Keratinocyte (primary cell): ENCODE data around the gene SNX11. TPM values are rescaled to one million over a fixed set of nuclear protein-coding genes. Genes with fewer than 3 reads are reported as not detected.

Experiments used
- DNase-seq: peaks from one replicate; pipeline ENCODE4 v3.0.0-alpha.2; 2011; ENCODE audit warnings: low read depth, missing footprints, low spot score
- FAIRE-seq: peaks from 2 replicates; lab custom pipeline; 2011; peaks lifted over from hg19 to GRCh38; lab: Jason Lieb, UNC
- H2AFZ ChIP-seq: 2 replicates; pipeline ENCODE4 v1.6.0; 2012; ENCODE audit warnings: low read length, control low read depth, inconsistent platforms; ENCODE audit not compliant: control insufficient read depth
- H3K27ac ChIP-seq: 2 replicates; pipeline ENCODE4 v1.5.1; 2011; ENCODE audit warnings: low read length; ENCODE audit not compliant: control insufficient read depth, insufficient read depth
- H3K27me3 ChIP-seq: 3 replicates; pipeline ENCODE4 v1.6.0; 2011; ENCODE audit warnings: low read length; ENCODE audit not compliant: control insufficient read depth, insufficient read depth; ENCODE audit errors: extremely low read depth
- H3K36me3 ChIP-seq, 2 experiments: 2 replicates in 1 of 2; 3 replicates in 1 of 2; pipeline ENCODE4 v1.5.1; 2011; ENCODE audit warnings: low read length in 2 of 2, mild to moderate bottlenecking in 1 of 2; ENCODE audit not compliant: control insufficient read depth in 2 of 2, insufficient read depth in 2 of 2; ENCODE audit errors: extremely low read depth in 1 of 2
- H3K4me1 ChIP-seq: 3 replicates; pipeline ENCODE4 v1.5.1; 2011; ENCODE audit warnings: low read length; ENCODE audit not compliant: control insufficient read depth, insufficient read depth; ENCODE audit errors: extremely low read depth
- H3K4me2 ChIP-seq: 3 replicates; pipeline ENCODE4 v1.6.0; 2011; ENCODE audit warnings: low read depth, low read length; ENCODE audit not compliant: control insufficient read depth, insufficient read depth; ENCODE audit errors: extremely low read depth
- H3K4me3 ChIP-seq, 3 experiments: fragments of 200-600 bp in 1 of 3; sonication (generic) in 1 of 3; 2 replicates in 2 of 3; 3 replicates in 1 of 3; pipeline ENCODE4 v1.5.1; 2011 to 2016; ENCODE audit warnings: low read length in 3 of 3, mild to moderate bottlenecking in 3 of 3, control low read depth in 2 of 3, inconsistent platforms in 1 of 3, low read depth in 1 of 3, mixed read lengths in 1 of 3, mixed run types in 1 of 3, moderate library complexity in 1 of 3; ENCODE audit not compliant: control insufficient read depth in 2 of 3, insufficient read depth in 2 of 3; ENCODE audit errors: extremely low read depth in 1 of 3
- H3K79me2 ChIP-seq: 2 replicates; pipeline ENCODE4 v1.6.0; 2012; ENCODE audit warnings: low read length; ENCODE audit not compliant: control insufficient read depth, insufficient read depth
- H3K9ac ChIP-seq: 3 replicates; pipeline ENCODE4 v1.6.0; 2011; ENCODE audit warnings: low read length; ENCODE audit not compliant: control insufficient read depth, insufficient read depth; ENCODE audit errors: extremely low read depth
- H3K9me1 ChIP-seq: 3 replicates; pipeline ENCODE4 v1.6.0; 2011; ENCODE audit warnings: low read length; ENCODE audit not compliant: control insufficient read depth, insufficient read depth; ENCODE audit errors: extremely low read depth
- H3K9me3 ChIP-seq: 2 replicates; pipeline ENCODE4 v1.5.1; 2012; ENCODE audit warnings: low read depth, low read length; ENCODE audit not compliant: control insufficient read depth
- H4K20me1 ChIP-seq: 3 replicates; pipeline ENCODE4 v1.6.0; 2011; ENCODE audit warnings: low read length; ENCODE audit not compliant: control insufficient read depth, insufficient read depth; ENCODE audit errors: extremely low read depth
- CTCF ChIP-seq, 3 experiments: IDR thresholded peaks in 1 of 3; conservative IDR thresholded peaks in 1 of 3; optimal IDR thresholded peaks in 1 of 3; 2 replicates in 2 of 3; 3 replicates in 1 of 3; pipeline versions ENCODE3 to v1.5.1; 2011; ENCODE audit warnings: low read length in 3 of 3, mild to moderate bottlenecking in 3 of 3, moderate library complexity in 2 of 3, control low read depth in 1 of 3, inconsistent platforms in 1 of 3; ENCODE audit not compliant: insufficient read depth in 2 of 3; ENCODE audit errors: extremely low read depth in 1 of 3
- EZH2 ChIP-seq: IDR thresholded peaks from one replicate; pipeline ENCODE4 v1.6.1; 2012; ENCODE audit warnings: inconsistent platforms, mild to moderate bottlenecking, low read length, moderate library complexity
- dilution Hi-C: fragments of 300-500 bp; cut with MboI; formaldehyde crosslinking; loops from one replicate; pipeline ENCODE4 v1.7.0; 2020; ENCODE audit warnings: low sequenced_read_pairs; ENCODE audit not compliant: extremely low pct_ligation_motif_present
- polyA plus RNA-seq, 5 experiments: library from polyadenylated mRNA; depleted of rRNA in 3 of 5; stranded (reverse) in 3 of 5; stranded (forward) in 1 of 5; unstranded in 1 of 5; fragments of >200 nt; gene quantifications; 1 replicate in 1 of 5; 2 replicates in 3 of 5; 3 replicates in 1 of 5; pipeline versions ENCODE4 v1.2.1 to v1.2.3, GENCODE V29; 2011 to 2012; ENCODE audit warnings: missing spikeins in 2 of 5, low read depth in 1 of 5, low replicate concordance in 1 of 5

Gene SNX11
- polyA plus RNA-seq, 1 donor (not counting 4 experiments of a cell fraction or from before 2014, with no cell fraction given): 21.0 TPM

GRCh38 chr17:48100160-48100559 is 7.4 kb upstream of the SNX11 start:
- Histone ChIP-seq H3K9me3 (no peaks in the 10 kb centered on the region), H4K20me1 (no peaks in the 10 kb centered on the region), H2AFZ (peak overlapping the region; percentile 87), H3K9me1 (no peaks in the 10 kb centered on the region), H3K27ac (peak overlapping the region; percentile 78), H3K36me3 (no peaks in the 10 kb centered on the region), H3K4me2 (peak overlapping the region; percentile 93), H3K4me1 (peaks cover 18% of the 10 kb centered on the region), H3K27me3 (no peaks in the 10 kb centered on the region), H3K4me3 (peak overlapping the region; percentile 88 to 97 (median 96)), H3K79me2 (peaks cover 58% of the 10 kb centered on the region), H3K9ac (peak overlapping the region; percentile 80)
- TF ChIP-seq CTCF (optimal IDR thresholded peaks at IDR 0.05 in 1 of 3, IDR thresholded peaks at IDR 0.05 in 1 of 3, conservative IDR thresholded peaks at IDR 0.05 in 1 of 3; ENCODE audit: extremely low read depth in 1 of 3, insufficient read depth in 2 of 3, low read length in 3 of 3): no peak
- no peak for TF ChIP-seq EZH2
- dilution Hi-C loops: no loop called here
- DNase-seq: no peak
- FAIRE-seq: no peak

- Histone ChIP-seq H3K27me3 (no peaks in the 10 kb centered on the region), H2AFZ (peak overlapping the region; percentile 87), H3K79me2 (peaks cover 54% of the 10 kb centered on the region), H3K9ac (peak overlapping the region; percentile 80), H3K36me3 (no peaks in the 10 kb centered on the region), H3K4me1 (peaks cover 16% of the 10 kb centered on the region), H3K4me3 (peak overlapping the region; percentile 88 to 97 (median 96)), H4K20me1 (no peaks in the 10 kb centered on the region), H3K9me3 (no peaks in the 10 kb centered on the region), H3K9me1 (no peaks in the 10 kb centered on the region), H3K27ac (peak overlapping the region; percentile 78), H3K4me2 (peak overlapping the region; percentile 93)
- DNase-seq (no peak), FAIRE-seq (no peak)
- dilution Hi-C loops: no loop called here
- no peak for TF ChIP-seq CTCF (optimal IDR thresholded peaks at IDR 0.05 in 1 of 3, IDR thresholded peaks at IDR 0.05 in 1 of 3, conservative IDR thresholded peaks at IDR 0.05 in 1 of 3; ENCODE audit: extremely low read depth in 1 of 3, insufficient read depth in 2 of 3, low read length in 3 of 3)
- no peak for TF ChIP-seq EZH2
Measured at GRCh38 chr17:48100591-48101011, 7.0 kb upstream of the SNX11 start.
